HepG2 (cell line): ENCODE data around the gene SYT9. TPM values are rescaled to one million over a fixed set of nuclear protein-coding genes. Genes with fewer than 3 reads are reported as not detected.

Experiments used
- CENPX ChIP-seq: sonication (generic); formaldehyde crosslinking; IDR thresholded peaks from 2 replicates; pipeline ENCODE4 v1.9.0; 2021; ENCODE audit warnings: mild to moderate bottlenecking, missing genetic modification reagents, moderate library complexity
- DNMT1 ChIP-seq: sonication (generic); formaldehyde crosslinking; IDR thresholded peaks from 2 replicates; pipeline ENCODE4 v1.5.1; 2020; ENCODE audit warnings: mild to moderate bottlenecking, missing genetic modification reagents
- ELF4 ChIP-seq: sonication (generic); formaldehyde crosslinking; IDR thresholded peaks from 2 replicates; pipeline ENCODE4 v1.5.0; 2020; ENCODE audit warnings: missing genetic modification reagents, mild to moderate bottlenecking, moderate library complexity, borderline replicate concordance
- KDM2A ChIP-seq: sonication (generic); formaldehyde crosslinking; IDR thresholded peaks from 2 replicates; pipeline ENCODE4 v1.4.0; 2020; ENCODE audit warnings: low read depth, missing genetic modification reagents, borderline replicate concordance
- KDM6A ChIP-seq: IDR thresholded peaks from 2 replicates; pipeline ENCODE4 v1.6.1; 2016; ENCODE audit warnings: low read depth
- KMT2A ChIP-seq: sonication (generic); formaldehyde crosslinking; IDR thresholded peaks from 2 replicates; pipeline ENCODE4 v1.4.0; 2020; ENCODE audit warnings: missing genetic modification reagents
- NRL ChIP-seq: sonication (generic); formaldehyde crosslinking; IDR thresholded peaks from 2 replicates; pipeline ENCODE4 v1.5.0; 2020; ENCODE audit warnings: missing genetic modification reagents, mild to moderate bottlenecking, moderate library complexity, borderline replicate concordance
- POLR2A ChIP-seq, 2 experiments: IDR thresholded peaks; 2 replicates each; pipeline ENCODE4 v1.6.1; 2011; ENCODE audit warnings: low read depth in 2 of 2, low read length in 2 of 2, mild to moderate bottlenecking in 1 of 2, moderate library complexity in 1 of 2; ENCODE audit not compliant: insufficient read depth in 1 of 2
- SP4 ChIP-seq: sonication (generic); formaldehyde crosslinking; IDR thresholded peaks from 2 replicates; pipeline ENCODE4 v1.8.1; 2023; ENCODE audit warnings: mild to moderate bottlenecking, missing genetic modification reagents
- TFAP4 ChIP-seq: sonication (generic); IDR thresholded peaks from 2 replicates; pipeline ENCODE4 v1.6.1; 2016; ENCODE audit warnings: low read depth, borderline replicate concordance
- TOPORS ChIP-seq: sonication (generic); formaldehyde crosslinking; IDR thresholded peaks from 2 replicates; pipeline ENCODE4 v1.8.0; 2023; ENCODE audit warnings: mild to moderate bottlenecking, missing genetic modification reagents
- YEATS4 ChIP-seq: sonication (generic); formaldehyde crosslinking; IDR thresholded peaks from 2 replicates; pipeline ENCODE4 v1.4.0; 2020; ENCODE audit warnings: missing genetic modification reagents, borderline replicate concordance
- ZBTB20 ChIP-seq: sonication (generic); formaldehyde crosslinking; IDR thresholded peaks from 2 replicates; pipeline ENCODE4 v1.8.1; 2023; ENCODE audit warnings: missing genetic modification reagents, low read depth, mild to moderate bottlenecking, borderline replicate concordance
- ZNF564 ChIP-seq: sonication (generic); formaldehyde crosslinking; IDR thresholded peaks from 2 replicates; pipeline ENCODE4 v1.8.1; 2023; ENCODE audit warnings: mild to moderate bottlenecking, missing genetic modification reagents
- ZNF644 ChIP-seq: IDR thresholded peaks from 2 replicates; pipeline ENCODE4 v1.6.1; 2016; ENCODE audit warnings: low read depth
- ZNF777 ChIP-seq: sonication (generic); formaldehyde crosslinking; IDR thresholded peaks from 2 replicates; pipeline ENCODE4 v1.4.0; 2020; ENCODE audit warnings: missing genetic modification reagents
- ZNF816 ChIP-seq: sonication (generic); formaldehyde crosslinking; IDR thresholded peaks from 2 replicates; pipeline ENCODE4 v1.8.0; 2022; ENCODE audit warnings: missing genetic modification reagents, mild to moderate bottlenecking, borderline replicate concordance
- ZNF839 ChIP-seq: sonication (generic); formaldehyde crosslinking; IDR thresholded peaks from 2 replicates; pipeline ENCODE4 v1.4.0; 2020; ENCODE audit warnings: missing genetic modification reagents, mild to moderate bottlenecking, borderline replicate concordance
- polyA plus RNA-seq, 8 experiments: library from polyadenylated mRNA; depleted of rRNA in 3 of 8; stranded (reverse) in 7 of 8; unstranded in 1 of 8; fragments of >200 nt; fragmentation: Illumina TruSeq in 4 of 8; extraction: Trizol in 4 of 8; gene quantifications; 2 replicates each; pipeline versions ENCODE4 v1.2.1 to v1.2.3, GENCODE V29; 2011 to 2016; ENCODE audit warnings: low read depth in 4 of 8, missing spikeins in 1 of 8, mixed read lengths in 1 of 8; ENCODE audit not compliant: insufficient read depth in 1 of 8
- total RNA-seq, 5 experiments: library from RNA; depleted of rRNA; stranded (reverse); fragments of >200 nt; fragmentation: Illumina TruSeq; extraction: Trizol; gene quantifications; 2 replicates each; pipeline ENCODE4 v1.2.3, GENCODE V29; 2016; ENCODE audit warnings: low read depth in 1 of 5
- TF ChIP-seq, protein P1 (sequence below): sonication (generic); formaldehyde crosslinking; IDR thresholded peaks from 2 replicates; pipeline ENCODE4 v1.4.0; 2020; ENCODE audit warnings: mild to moderate bottlenecking, missing genetic modification reagents
- TF ChIP-seq, protein P2 (sequence below): sonication (generic); formaldehyde crosslinking; IDR thresholded peaks from 2 replicates; pipeline ENCODE4 v1.5.1; 2020; ENCODE audit warnings: mild to moderate bottlenecking, missing genetic modification reagents, borderline replicate concordance

The SYT9 gene
- total and polyA plus RNA-seq, 2 of the 13 experiments (the other 11 are each of a cell fraction or from before 2014, with no cell fraction given) = not detected

GRCh38 chr11:7514099-7514591, 262.4 kb downstream of the SYT9 start (continued):
- TF ChIP-seq TFAP4 = no peak
- no peak for TF ChIP-seq KDM6A
- TF ChIP-seq KDM2A = 0 out of 2 replicates have a peak, but pooled peaks have one; percentile 23
- no peak for TF ChIP-seq DNMT1 (CRISPR knock-in tag)
- TF ChIP-seq ZNF644 = no peak
- TF ChIP-seq SP4 = no peak; the same call in 1 of the 2 replicates
- no peak for TF ChIP-seq TOPORS
- TF ChIP-seq ZNF564 (CRISPR knock-in tag) = peak; percentile 63; the same call in 1 of the 2 replicates
- TF ChIP-seq YEATS4 (CRISPR knock-in tag) = 0 out of 2 replicates have a peak, but pooled peaks have one; percentile 48
- TF ChIP-seq ELF4 (CRISPR knock-in tag) = no peak
- peak; percentile 86 for TF ChIP-seq ZNF777 (CRISPR knock-in tag)
- TF ChIP-seq ZBTB20 (CRISPR knock-in tag) = no peak
- TF ChIP-seq, protein P1, sequence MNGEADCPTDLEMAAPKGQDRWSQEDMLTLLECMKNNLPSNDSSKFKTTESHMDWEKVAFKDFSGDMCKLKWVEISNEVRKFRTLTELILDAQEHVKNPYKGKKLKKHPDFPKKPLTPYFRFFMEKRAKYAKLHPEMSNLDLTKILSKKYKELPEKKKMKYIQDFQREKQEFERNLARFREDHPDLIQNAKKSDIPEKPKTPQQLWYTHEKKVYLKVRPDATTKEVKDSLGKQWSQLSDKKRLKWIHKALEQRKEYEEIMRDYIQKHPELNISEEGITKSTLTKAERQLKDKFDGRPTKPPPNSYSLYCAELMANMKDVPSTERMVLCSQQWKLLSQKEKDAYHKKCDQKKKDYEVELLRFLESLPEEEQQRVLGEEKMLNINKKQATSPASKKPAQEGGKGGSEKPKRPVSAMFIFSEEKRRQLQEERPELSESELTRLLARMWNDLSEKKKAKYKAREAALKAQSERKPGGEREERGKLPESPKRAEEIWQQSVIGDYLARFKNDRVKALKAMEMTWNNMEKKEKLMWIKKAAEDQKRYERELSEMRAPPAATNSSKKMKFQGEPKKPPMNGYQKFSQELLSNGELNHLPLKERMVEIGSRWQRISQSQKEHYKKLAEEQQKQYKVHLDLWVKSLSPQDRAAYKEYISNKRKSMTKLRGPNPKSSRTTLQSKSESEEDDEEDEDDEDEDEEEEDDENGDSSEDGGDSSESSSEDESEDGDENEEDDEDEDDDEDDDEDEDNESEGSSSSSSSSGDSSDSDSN (CRISPR knock-in tag) = peak; percentile 67
- TF ChIP-seq CENPX = no peak
- peak; percentile 57; the same call in 1 of the 2 replicates for TF ChIP-seq KMT2A (CRISPR knock-in tag)
- peak; percentile 69 for TF ChIP-seq NRL (CRISPR knock-in tag)
- TF ChIP-seq, protein P2, sequence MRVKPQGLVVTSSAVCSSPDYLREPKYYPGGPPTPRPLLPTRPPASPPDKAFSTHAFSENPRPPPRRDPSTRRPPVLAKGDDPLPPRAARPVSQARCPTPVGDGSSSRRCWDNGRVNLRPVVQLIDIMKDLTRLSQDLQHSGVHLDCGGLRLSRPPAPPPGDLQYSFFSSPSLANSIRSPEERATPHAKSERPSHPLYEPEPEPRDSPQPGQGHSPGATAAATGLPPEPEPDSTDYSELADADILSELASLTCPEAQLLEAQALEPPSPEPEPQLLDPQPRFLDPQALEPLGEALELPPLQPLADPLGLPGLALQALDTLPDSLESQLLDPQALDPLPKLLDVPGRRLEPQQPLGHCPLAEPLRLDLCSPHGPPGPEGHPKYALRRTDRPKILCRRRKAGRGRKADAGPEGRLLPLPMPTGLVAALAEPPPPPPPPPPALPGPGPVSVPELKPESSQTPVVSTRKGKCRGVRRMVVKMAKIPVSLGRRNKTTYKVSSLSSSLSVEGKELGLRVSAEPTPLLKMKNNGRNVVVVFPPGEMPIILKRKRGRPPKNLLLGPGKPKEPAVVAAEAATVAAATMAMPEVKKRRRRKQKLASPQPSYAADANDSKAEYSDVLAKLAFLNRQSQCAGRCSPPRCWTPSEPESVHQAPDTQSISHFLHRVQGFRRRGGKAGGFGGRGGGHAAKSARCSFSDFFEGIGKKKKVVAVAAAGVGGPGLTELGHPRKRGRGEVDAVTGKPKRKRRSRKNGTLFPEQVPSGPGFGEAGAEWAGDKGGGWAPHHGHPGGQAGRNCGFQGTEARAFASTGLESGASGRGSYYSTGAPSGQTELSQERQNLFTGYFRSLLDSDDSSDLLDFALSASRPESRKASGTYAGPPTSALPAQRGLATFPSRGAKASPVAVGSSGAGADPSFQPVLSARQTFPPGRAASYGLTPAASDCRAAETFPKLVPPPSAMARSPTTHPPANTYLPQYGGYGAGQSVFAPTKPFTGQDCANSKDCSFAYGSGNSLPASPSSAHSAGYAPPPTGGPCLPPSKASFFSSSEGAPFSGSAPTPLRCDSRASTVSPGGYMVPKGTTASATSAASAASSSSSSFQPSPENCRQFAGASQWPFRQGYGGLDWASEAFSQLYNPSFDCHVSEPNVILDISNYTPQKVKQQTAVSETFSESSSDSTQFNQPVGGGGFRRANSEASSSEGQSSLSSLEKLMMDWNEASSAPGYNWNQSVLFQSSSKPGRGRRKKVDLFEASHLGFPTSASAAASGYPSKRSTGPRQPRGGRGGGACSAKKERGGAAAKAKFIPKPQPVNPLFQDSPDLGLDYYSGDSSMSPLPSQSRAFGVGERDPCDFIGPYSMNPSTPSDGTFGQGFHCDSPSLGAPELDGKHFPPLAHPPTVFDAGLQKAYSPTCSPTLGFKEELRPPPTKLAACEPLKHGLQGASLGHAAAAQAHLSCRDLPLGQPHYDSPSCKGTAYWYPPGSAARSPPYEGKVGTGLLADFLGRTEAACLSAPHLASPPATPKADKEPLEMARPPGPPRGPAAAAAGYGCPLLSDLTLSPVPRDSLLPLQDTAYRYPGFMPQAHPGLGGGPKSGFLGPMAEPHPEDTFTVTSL (CRISPR knock-in tag) = 0 out of 2 replicates have a peak, but pooled peaks have one; percentile 45
- TF ChIP-seq ZNF839 (CRISPR knock-in tag) = 0 out of 2 replicates have a peak, but pooled peaks have one; percentile 20
- 0 out of 2 replicates have a peak, but pooled peaks have one; percentile 15 for TF ChIP-seq ZNF816 (CRISPR knock-in tag)
- 0 out of 4 replicates have a peak, but pooled peaks of 1 of the 2 experiments have one; percentile 10 for TF ChIP-seq POLR2A (IDR thresholded peaks at IDR 0.05; ENCODE audit: insufficient read depth in 1 of 2, low read depth in 2 of 2, low read length in 2 of 2)
